Hypothalamus (tissue), 51 donors: ENCODE data around the gene EEF2K.

Experiments
- DNase-seq, 51 donors: peaks; one replicate each; lab custom pipeline; 2025; lab: John Stamatoyannopoulos, UW

The EEF2K gene

DNA sequence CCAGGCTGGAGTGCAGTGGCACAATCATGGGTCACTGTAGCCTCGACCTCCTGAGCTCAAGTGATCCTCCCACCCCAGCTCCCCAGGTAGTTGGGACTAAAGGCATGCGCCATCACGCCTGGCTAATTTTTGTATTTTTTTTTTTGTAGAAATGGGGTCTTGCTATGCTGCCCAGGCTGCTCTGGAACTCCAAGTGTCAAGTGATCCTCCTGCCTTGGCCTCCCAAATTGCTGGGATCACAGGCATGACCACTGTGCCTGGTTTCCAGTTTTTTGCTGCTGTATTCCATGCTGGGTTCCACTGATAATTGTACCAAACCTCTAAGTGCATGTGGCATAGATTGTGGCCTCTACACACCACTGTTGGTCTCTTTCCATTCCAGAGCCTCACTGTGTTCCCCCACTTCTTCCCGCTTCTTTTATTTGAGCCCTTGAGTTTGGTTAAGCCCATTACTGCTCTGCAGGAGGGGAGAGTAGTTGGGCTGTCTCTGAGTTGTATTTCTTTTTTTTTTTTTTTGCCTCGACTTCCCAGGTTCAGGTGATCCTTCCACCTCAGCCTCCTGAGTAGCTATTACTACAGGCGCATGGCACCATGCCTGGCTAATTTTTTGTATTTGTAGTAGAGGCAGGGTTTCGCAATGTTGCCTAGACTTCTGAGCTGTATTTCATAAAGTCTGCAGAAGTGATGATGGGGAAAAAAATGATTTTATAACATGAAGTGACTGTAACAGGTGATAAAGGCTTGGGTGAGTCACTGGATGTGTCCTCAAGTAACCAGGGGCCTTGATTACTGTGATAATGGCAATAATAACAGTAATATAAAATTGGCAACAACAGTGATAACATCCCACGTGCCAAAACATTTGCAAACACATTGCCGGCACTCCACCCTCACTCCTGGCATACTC lies 30.0 kb downstream of the EEF2K start:
- DNase-seq = no peak

DNA sequence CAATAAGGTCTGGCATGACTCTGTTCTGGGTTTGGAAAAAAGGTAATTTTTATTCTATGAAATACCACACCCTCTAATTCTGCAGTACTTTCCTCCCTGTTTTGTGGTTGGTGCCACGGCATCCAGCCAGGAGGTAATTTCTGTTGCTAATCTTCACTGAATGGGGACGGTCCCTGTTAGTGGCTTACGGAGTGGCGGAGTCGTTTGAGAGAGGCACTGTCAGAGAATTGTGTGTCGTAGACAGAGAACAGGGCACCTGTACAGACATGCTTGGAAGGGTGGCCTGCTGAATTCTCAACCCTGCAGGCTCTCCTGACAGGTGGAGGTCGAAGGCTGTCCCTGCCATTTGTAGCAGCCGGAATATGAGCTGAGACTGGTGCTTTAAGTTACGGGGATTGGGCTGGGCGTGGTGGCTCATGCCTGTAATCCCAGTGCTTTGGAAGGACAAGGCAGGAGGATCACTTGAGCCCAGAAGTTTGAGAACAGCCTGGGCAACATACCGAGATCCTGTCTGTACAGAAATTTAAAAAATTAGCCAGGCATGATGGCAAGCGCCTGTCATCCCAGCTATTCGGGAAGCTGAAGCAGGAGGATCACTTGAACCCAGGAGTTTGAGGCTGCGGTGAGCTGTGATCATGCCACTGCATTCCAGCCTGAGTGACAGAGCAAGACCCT lies 33.2 kb downstream of the EEF2K start:
- DNase-seq = no peak

DNA sequence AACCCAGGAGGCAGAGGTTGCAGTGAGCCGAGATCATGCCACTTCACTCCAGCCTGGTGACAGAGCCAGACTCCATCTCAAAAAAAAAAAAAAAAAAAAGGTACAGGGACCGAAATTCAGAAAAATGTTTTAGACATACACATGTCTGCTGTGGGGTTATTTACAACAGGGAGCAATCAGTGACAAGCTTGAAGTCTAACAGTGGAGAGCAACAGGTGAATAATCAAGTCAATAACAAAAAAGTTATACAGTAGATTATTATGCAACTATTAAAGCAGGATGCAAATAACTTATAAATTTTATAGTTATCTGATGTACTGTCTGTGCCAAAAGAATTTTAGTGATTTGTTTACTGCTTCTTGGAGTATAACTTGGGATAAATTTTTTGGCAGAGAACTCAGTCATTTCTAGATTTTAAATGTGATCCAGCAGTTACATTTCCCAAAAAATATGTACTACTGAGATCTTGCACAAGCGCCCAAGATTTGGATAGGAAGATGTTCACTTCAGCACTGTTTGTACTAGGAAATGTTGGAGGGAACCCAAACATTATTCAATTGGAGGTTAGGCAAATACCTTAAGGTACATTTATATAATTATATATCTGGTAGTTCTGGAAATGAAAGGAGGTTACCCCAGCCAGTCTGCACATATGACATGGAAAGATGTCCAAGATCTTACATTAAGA lies 34.1 kb downstream of the EEF2K start:
- no peak for DNase-seq

- DNase-seq = no peak
Observed at GRCh38 chr16:22250522-22250921, 44.4 kb downstream of the EEF2K start.

DNA sequence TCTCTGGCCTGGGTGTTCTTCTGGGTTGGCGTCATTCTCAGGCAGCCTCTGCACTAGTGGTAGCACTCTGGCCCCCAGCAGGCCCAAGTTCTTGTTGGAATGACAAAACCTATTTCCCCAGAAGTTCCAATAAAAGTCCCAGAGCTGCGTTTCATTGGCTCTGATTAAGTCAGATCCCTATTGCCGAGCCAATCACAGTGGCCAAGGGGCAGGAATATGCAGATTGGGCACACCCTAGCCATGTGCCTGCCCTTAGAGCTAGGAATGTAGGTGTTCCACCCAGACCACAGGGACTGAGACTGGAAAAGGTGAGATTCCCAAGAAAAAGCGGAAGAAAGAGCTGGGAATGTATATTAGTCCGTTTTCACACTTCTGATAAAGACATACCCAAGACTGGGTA lies 46.2 kb downstream of the EEF2K start:
- DNase-seq = no peak

GRCh38 chr16:22253272-22253671 lies 47.2 kb downstream of the EEF2K start:
- no peak for DNase-seq

DNA sequence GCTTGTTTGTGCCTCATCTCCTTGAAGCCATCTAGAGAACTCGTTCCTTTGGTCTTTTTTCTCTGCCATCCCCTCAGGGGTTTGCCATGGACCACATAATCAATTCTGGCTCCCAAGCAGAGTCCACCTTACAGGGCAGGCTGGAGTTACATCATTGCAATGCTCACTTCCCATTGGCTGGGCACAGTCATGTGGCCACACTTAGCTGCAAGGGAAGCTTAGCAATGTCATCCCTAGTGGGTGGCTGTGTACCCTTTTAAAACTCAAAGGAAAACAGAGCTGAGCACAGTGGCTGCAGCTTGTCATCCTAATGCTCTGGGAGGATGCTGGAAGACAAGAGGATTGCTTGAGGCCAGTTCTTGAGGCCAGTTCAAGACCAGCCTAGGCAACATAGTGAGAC lies 49.3 kb downstream of the EEF2K start:
- DNase-seq = no peak

DNA sequence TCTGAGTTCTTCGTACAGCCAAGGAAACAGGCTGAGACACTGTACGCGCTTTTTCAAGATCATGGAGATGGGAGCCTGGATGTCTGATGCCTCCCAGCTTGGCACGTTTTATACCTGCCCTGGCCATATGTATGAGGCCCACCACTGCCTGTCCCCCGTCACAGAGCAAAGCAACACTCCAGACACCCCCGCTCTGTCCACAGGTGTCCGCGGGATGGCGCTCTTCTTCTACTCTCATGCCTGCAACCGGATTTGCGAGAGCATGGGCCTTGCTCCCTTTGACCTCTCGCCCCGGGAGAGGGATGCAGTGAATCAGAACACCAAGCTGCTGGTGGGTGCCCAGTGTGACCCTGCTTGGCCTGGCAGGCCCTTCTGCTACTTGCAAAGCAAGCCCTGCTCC lies 51.4 kb downstream of the EEF2K start:
- no peak for DNase-seq

DNA sequence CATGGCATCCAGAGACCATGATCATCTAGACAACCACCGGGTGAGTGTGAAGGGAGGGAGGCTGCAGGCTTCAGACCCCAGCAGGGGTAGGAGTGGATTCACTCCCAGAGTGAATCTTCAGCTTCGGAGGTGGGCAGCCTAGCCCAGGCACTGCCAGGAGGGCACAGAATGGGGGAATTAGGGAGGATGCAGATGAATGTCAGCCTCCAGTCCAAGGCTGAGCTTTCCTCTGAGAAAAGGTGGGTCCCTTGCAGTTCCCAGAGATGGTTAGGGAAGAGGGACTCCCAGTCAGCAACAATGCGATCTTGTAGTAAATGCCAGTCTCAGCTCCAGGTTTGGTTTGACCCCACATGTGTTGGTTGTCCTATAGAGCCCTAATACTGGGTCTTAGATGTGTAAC lies 54.4 kb downstream of the EEF2K start:
- no peak for DNase-seq

GRCh38 chr16:22262460-22262859 lies 56.4 kb downstream of the EEF2K start:
- no peak for DNase-seq

DNA sequence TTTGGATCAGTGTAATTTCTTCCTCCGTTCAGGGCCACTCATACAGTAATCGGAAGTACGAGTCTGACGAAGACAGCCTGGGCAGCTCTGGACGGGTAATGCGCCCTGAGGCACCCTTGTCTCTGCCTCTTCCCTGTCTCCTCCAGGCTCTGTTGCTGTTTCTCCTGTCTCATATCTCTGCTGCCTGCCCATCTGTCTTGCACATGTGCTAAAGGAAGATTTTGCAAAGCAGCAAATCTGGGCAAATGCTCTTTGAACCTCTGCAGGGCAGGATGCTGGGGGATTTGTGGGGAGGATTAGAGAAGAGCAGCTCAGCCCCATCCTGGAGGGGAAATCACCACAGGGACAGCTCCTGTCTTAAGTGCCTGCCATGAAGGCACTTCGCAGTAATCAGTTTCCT lies 58.7 kb downstream of the EEF2K start:
- no peak for DNase-seq

DNA sequence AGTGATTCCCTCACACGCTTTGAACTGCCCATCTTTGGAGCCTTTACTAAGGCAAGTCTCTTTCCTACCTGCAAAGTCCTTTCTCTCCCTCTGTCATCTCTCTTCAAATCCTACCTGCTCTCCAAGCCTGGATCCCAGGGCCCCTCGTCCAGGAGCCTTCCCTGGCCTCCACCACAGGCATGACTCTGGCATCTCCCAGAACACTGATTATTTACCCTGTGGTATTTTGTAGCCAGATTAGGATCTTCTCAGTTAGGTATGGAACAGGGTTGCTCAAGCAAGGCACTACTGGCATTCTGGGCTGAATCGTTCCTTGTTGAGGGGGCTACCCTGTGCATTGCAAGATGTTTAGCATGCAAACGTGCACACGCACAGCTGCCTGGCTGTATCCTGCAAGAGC lies 59.3 kb downstream of the EEF2K start:
- DNase-seq = no peak

GRCh38 chr16:22266546-22266945 lies 60.5 kb downstream of the EEF2K start:
- DNase-seq = no peak

GRCh38 chr16:22267764-22268163 lies 61.7 kb downstream of the EEF2K start:
- no peak for DNase-seq

DNA sequence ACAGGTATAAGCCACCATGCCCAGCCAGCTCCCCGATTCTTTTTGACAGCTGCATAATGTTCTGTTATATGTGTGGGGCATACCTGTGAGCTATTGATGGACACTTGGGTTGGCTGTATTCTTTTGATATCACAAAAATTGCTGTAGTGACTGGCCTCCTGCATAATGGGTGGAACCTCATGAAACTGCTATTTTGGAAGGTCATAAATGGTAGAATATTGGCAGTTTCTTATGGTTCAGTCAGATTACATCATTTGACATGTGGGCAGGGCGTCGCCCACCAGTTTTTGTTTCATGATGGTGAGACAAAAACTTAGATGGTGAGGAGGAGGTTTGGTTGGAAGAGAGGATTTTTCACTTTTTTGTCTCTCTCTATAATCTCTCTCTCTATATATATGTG lies 64.4 kb downstream of the EEF2K start:
- DNase-seq = no peak

DNA sequence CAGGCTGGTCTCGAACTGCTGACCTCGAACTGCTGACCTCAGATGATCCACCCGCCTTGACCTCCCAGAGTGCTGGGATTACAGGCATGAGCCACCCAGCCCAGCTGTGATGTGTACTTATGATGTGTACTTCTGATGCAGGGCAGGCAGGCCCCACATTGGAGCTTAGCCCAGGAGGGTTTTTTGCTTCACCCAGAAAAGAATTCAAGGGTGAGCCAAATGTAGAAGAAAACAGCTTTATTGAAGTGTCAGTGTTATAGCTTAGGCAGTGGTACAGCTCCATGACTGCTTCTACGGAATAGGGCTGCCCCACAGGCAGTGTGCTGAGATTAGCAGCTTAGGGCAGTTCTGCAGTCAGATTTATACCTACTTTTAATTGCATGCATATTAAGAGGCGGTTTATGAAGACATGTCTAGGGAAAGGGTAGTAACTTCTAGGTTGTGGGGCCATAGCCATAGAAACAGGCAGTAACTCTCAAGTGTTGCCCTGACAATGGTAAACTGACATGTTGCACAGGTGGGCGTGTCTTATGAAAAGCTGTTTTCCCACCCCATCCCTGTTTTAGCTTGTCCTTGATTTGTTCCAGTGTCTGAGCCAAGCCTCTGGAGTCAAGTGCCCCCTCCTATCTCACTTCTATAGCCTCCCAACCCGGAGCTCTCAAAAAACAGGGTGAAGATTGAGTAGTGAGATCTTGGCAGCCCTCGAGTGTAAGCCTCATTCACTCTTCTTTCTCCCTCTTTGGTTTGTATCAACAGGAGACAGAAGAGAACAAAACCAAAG lies 67.0 kb downstream of the EEF2K start:
- no peak for DNase-seq

- DNase-seq = no peak
Observed at GRCh38 chr16:22274916-22275315, 68.8 kb downstream of the EEF2K start.

- DNase-seq = no peak
Observed at GRCh38 chr16:22278441-22279230, 72.6 kb downstream of the EEF2K start.

DNA sequence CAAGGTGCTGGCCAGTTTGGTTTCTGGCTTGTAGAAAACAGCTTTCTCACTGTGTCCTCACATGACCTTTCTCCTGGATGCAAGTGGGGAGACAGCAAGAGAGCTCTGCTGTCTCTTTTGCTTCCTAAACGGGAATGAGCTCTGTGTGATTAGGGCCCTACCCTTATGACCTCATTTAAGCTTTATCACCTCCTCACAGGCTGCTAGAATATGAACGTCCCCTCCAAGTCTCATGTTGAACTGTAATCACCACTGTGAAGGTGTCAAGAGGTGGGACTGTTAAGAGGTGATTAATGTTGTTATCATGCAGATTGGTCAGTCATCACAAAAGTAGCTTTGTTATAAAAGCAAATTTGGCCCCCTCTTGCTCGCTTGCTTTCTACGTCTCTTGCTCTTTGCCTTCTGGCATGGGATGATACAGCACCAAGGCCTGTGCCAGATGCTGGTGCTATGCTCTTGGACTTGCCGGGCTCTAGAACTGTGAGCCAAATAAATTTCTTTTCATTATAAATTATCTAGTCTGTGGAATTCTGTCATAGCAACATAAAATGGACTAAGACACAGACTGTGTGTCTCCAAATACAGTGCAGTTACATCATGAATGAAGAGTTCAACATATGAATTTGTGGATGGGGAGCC lies 76.3 kb downstream of the EEF2K start:
- DNase-seq = no peak

DNA sequence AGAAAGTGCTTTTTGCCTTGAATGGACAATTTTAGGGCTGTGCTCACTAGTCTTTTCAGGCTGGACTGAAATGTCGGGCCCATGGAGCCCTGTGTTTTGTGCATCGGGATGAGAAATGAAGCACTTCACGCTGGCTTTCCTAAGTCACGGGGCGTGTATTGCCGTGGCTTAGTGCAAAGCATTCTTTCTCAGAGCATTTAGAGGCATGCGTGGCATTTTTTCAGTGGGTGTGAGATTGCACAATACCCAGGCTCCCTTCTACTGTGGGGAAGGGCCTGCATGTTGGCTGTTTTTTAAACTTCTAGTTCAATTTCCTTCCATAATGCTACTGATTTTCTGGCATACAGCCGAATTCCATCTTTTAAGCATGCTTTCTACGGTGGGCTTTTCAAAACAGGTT lies 78.6 kb downstream of the EEF2K start:
- DNase-seq = no peak
